Measurements from ENCODE around the gene ITPRIPL2. TPM values are rescaled to one million over a fixed set of nuclear protein-coding genes. Genes with fewer than 3 reads are reported as not detected.

Gene ITPRIPL2
- polyA plus RNA-seq, 6 donors from 2014 or later, result 0.27 to 0.95 (median 0.58) TPM; not detected in 1

GRCh38 chr16:19102187-19102872 lies 11.4 kb upstream of the ITPRIPL2 start:
- no peaks in the 10 kb centered on the region for H3K4me1 Mint-ChIP-seq
- no peak for ATAC-seq (ENCODE audit: low read depth in 2 of 2)

GRCh38 chr16:19104607-19105006 lies 9.2 kb upstream of the ITPRIPL2 start:
- H3K27me3 Mint-ChIP-seq, result peaks cover 0 to 6% (median 0%) of the 10 kb centered on the region in 3 donors
- H3K36me3 Mint-ChIP-seq, result no peaks in the 10 kb centered on the region
- H3K4me1 Mint-ChIP-seq, result no peaks in the 10 kb centered on the region

More at GRCh38 chr16:19102187-19102872, 11.4 kb upstream of the ITPRIPL2 start:
- peaks cover 9 to 11% (median 10%) of the 10 kb centered on the region in 3 donors for H3K27me3 Mint-ChIP-seq
- peaks cover 0 to 27% (median 6%) of the 10 kb centered on the region in 7 donors for H3K9me3 Mint-ChIP-seq
- H3K27ac Mint-ChIP-seq, result no peak overlapping the region
- H3K36me3 Mint-ChIP-seq, result peaks cover 9 to 10% of the 10 kb centered on the region in 2 donors
- H3K4me3 Mint-ChIP-seq, result no peak overlapping the region
- DNase-seq, result no peak

GRCh38 chr16:19105131-19105530 lies 8.6 kb upstream of the ITPRIPL2 start:
- no peak for ATAC-seq (ENCODE audit: low read depth in 2 of 2)

More at GRCh38 chr16:19104607-19105006, 9.2 kb upstream of the ITPRIPL2 start:
- no peak for ATAC-seq (ENCODE audit: low read depth in 2 of 2)
- H3K27ac Mint-ChIP-seq, result peak overlapping the region in 1 of 6 donors; percentile 13
- H3K4me3 Mint-ChIP-seq, result no peak overlapping the region
- DNase-seq, result no peak
- H3K9me3 Mint-ChIP-seq, result peaks cover 0 to 16% (median 6%) of the 10 kb centered on the region in 7 donors

GRCh38 chr16:19105891-19106624 lies 7.7 kb upstream of the ITPRIPL2 start:
- Mint-ChIP-seq H3K4me3 (no peak overlapping the region), H3K36me3 (no peaks in the 10 kb centered on the region), H3K9me3 (peaks cover 0 to 4% (median 0%) of the 10 kb centered on the region in 7 donors), H3K27me3 (peaks cover 0 to 12% (median 0%) of the 10 kb centered on the region in 3 donors), H3K4me1 (no peaks in the 10 kb centered on the region), H3K27ac (peak overlapping the region in 1 of 6 donors; percentile 89)
- no peak for ATAC-seq (ENCODE audit: low read depth in 2 of 2)
- DNase-seq, result no peak

More at GRCh38 chr16:19105131-19105530, 8.6 kb upstream of the ITPRIPL2 start:
- H3K4me1 Mint-ChIP-seq, result no peaks in the 10 kb centered on the region
- no peak overlapping the region for H3K27ac Mint-ChIP-seq
- H3K36me3 Mint-ChIP-seq, result no peaks in the 10 kb centered on the region
- H3K9me3 Mint-ChIP-seq, result peaks cover 0 to 11% (median under 1%) of the 10 kb centered on the region in 7 donors
- peaks cover 0 to 6% (median 0%) of the 10 kb centered on the region in 3 donors for H3K27me3 Mint-ChIP-seq
- no peak for DNase-seq
- H3K4me3 Mint-ChIP-seq, result no peak overlapping the region

GRCh38 chr16:19106625-19107020 lies 7.1 kb upstream of the ITPRIPL2 start:
- no peak overlapping the region for H3K4me3 Mint-ChIP-seq
- DNase-seq, result no peak
- no peaks in the 10 kb centered on the region for H3K36me3 Mint-ChIP-seq
- no peaks in the 10 kb centered on the region for H3K4me1 Mint-ChIP-seq
- no peak for ATAC-seq (ENCODE audit: low read depth in 2 of 2)
- no peaks in the 10 kb centered on the region for H3K9me3 Mint-ChIP-seq
- H3K27me3 Mint-ChIP-seq, result peaks cover 0 to 15% (median under 1%) of the 10 kb centered on the region in 3 donors
- no peak overlapping the region for H3K27ac Mint-ChIP-seq

GRCh38 chr16:19108409-19109287 lies 5.1 kb upstream of the ITPRIPL2 start:
- ATAC-seq (ENCODE audit: low read depth in 2 of 2) (no peak), DNase-seq (no peak)
- no peak overlapping the region for H3K4me3 Mint-ChIP-seq
- peaks cover 6 to 29% (median 18%) of the 10 kb centered on the region in 3 donors for H3K27me3 Mint-ChIP-seq
- H3K9me3 Mint-ChIP-seq, result peaks cover 0 to 4% (median 0%) of the 10 kb centered on the region in 7 donors
- peak overlapping the region in 1 of 6 donors; percentile 9 for H3K27ac Mint-ChIP-seq
- peaks cover 0 to 6% (median 0%) of the 10 kb centered on the region in 3 donors for H3K4me1 Mint-ChIP-seq
- H3K36me3 Mint-ChIP-seq, result no peaks in the 10 kb centered on the region

GRCh38 chr16:19109288-19109664 lies 4.5 kb upstream of the ITPRIPL2 start:
- Mint-ChIP-seq H3K27me3 (peaks cover 6 to 29% (median 19%) of the 10 kb centered on the region in 3 donors), H3K36me3 (no peaks in the 10 kb centered on the region), H3K4me3 (no peak overlapping the region), H3K27ac (no peak overlapping the region), H3K4me1 (peaks cover 0 to 6% (median 0%) of the 10 kb centered on the region in 3 donors), H3K9me3 (peaks cover 0 to 4% (median 0%) of the 10 kb centered on the region in 7 donors)
- ATAC-seq (ENCODE audit: low read depth in 2 of 2), result no peak
- DNase-seq, result no peak

- H3K9me3 Mint-ChIP-seq, result peaks cover 0 to 4% (median 0%) of the 10 kb centered on the region in 7 donors
- H3K27ac Mint-ChIP-seq, result no peak overlapping the region
- H3K27me3 Mint-ChIP-seq, result peaks cover 6 to 33% (median 27%) of the 10 kb centered on the region in 3 donors
- H3K36me3 Mint-ChIP-seq, result no peaks in the 10 kb centered on the region
- ATAC-seq (ENCODE audit: low read depth in 2 of 2) (no peak), DNase-seq (no peak)
- H3K4me1 Mint-ChIP-seq, result peaks cover 0 to 6% (median 0%) of the 10 kb centered on the region in 3 donors
- no peak overlapping the region for H3K4me3 Mint-ChIP-seq
Measured at GRCh38 chr16:19110537-19111360, 3.0 kb upstream of the ITPRIPL2 start.

- peaks cover 6 to 33% (median 32%) of the 10 kb centered on the region in 3 donors for H3K27me3 Mint-ChIP-seq
- no peak for DNase-seq
- H3K36me3 Mint-ChIP-seq, result no peaks in the 10 kb centered on the region
- no peak for ATAC-seq (ENCODE audit: low read depth in 2 of 2)
- H3K4me1 Mint-ChIP-seq, result peaks cover under 1 to 7% (median 1%) of the 10 kb centered on the region in 3 donors
- H3K4me3 Mint-ChIP-seq, result peak overlapping the region in 1 of 8 donors; percentile 79
- peaks cover 0 to 4% (median 0%) of the 10 kb centered on the region in 7 donors for H3K9me3 Mint-ChIP-seq
- no peak overlapping the region for H3K27ac Mint-ChIP-seq
Measured at GRCh38 chr16:19112099-19112407, 1.7 kb upstream of the ITPRIPL2 start.

GRCh38 chr16:19114359-19115147 lies 789 bp downstream of the ITPRIPL2 start:
- H3K9me3 Mint-ChIP-seq, result peaks cover 0 to 4% (median 0%) of the 10 kb centered on the region in 7 donors
- ATAC-seq (ENCODE audit: low read depth in 2 of 2) (peak; percentile 16 to 23), DNase-seq (no peak)
- peaks cover 14 to 25% (median 17%) of the 10 kb centered on the region in 3 donors for H3K4me1 Mint-ChIP-seq
- H3K27ac Mint-ChIP-seq, result no peak overlapping the region
- H3K27me3 Mint-ChIP-seq, result peaks cover 6 to 45% (median 33%) of the 10 kb centered on the region in 3 donors
- no peaks in the 10 kb centered on the region for H3K36me3 Mint-ChIP-seq
- peak overlapping the region in 7 of 8 donors; percentile 49 to 74 (median 64) for H3K4me3 Mint-ChIP-seq

- ATAC-seq (ENCODE audit: low read depth in 2 of 2) (no peak), DNase-seq (no peak)
- Mint-ChIP-seq H3K4me1 (peaks cover 14 to 25% (median 17%) of the 10 kb centered on the region in 3 donors), H3K27me3 (peaks cover 6 to 45% (median 33%) of the 10 kb centered on the region in 3 donors), H3K36me3 (no peaks in the 10 kb centered on the region), H3K27ac (no peak overlapping the region), H3K4me3 (peak overlapping the region in 3 of 8 donors; percentile 45 to 84 (median 51)), H3K9me3 (peaks cover 0 to 4% (median 0%) of the 10 kb centered on the region in 7 donors)
Measured at GRCh38 chr16:19115148-19116021, 1.6 kb downstream of the ITPRIPL2 start.
